Endodermal cell (in vitro differentiated cells): ENCODE measurements around the gene DNM2. TPM values are rescaled to one million over a fixed set of nuclear protein-coding genes. Genes with fewer than 3 reads are reported as not detected.
"Not testable (repeated sequence)": the region's sequence is repeated elsewhere in the genome, so short reads cannot be mapped to it uniquely, and the experiment has no call there.

Source experiments
- DNase-seq: peaks from one replicate; pipeline ENCODE4 v3.0.0-alpha.2; 2017
- H3K27ac ChIP-seq: 2 replicates; pipeline ENCODE4 v1.5.1; 2013; ENCODE audit warnings: mild to moderate bottlenecking, low read depth, low read length, moderate library complexity
- H3K27me3 ChIP-seq: 2 replicates; pipeline ENCODE4 v1.6.1; 2013; ENCODE audit warnings: mild to moderate bottlenecking, low read length, moderate library complexity; ENCODE audit not compliant: insufficient read depth, control insufficient read depth, poor library complexity, severe bottlenecking
- H3K36me3 ChIP-seq: 2 replicates; pipeline ENCODE4 v1.7.0; 2013; ENCODE audit warnings: mild to moderate bottlenecking, low read length, moderate library complexity; ENCODE audit not compliant: control insufficient read depth, insufficient read depth
- H3K4me1 ChIP-seq: one replicate; pipeline ENCODE4 v1.7.0; 2013; ENCODE audit warnings: low read length; ENCODE audit not compliant: control insufficient read depth, insufficient read depth
- H3K4me3 ChIP-seq: 2 replicates; pipeline ENCODE4 v1.5.1; 2013; ENCODE audit warnings: mild to moderate bottlenecking, low read length, moderate library complexity
- H3K9ac ChIP-seq: 2 replicates; pipeline ENCODE4 v1.6.1; 2013; ENCODE audit warnings: mild to moderate bottlenecking, low read length, moderate library complexity; ENCODE audit not compliant: poor library complexity, severe bottlenecking; ENCODE audit errors: extremely low read depth
- H3K9me3 ChIP-seq: 2 replicates; pipeline ENCODE4 v1.6.1; 2013; ENCODE audit warnings: mild to moderate bottlenecking, low read length, moderate library complexity; ENCODE audit not compliant: control insufficient read depth
- H3K27ac Mint-ChIP-seq: 2 replicates; pipeline ENCODE4 v1.8.0; 2020; ENCODE audit warnings: mixed read lengths
- H3K27me3 Mint-ChIP-seq: 2 replicates; pipeline ENCODE4 v1.8.0; 2021; ENCODE audit warnings: mild to moderate bottlenecking, mixed read lengths; ENCODE audit not compliant: insufficient read depth
- H3K36me3 Mint-ChIP-seq: 2 replicates; pipeline ENCODE4 v1.8.0; 2020; ENCODE audit warnings: low read depth, mixed read lengths
- H3K4me1 Mint-ChIP-seq: 2 replicates; pipeline ENCODE4 v1.8.0; 2020; ENCODE audit warnings: mixed read lengths
- H3K4me3 Mint-ChIP-seq: 2 replicates; pipeline ENCODE4 v1.8.0; 2020; ENCODE audit warnings: mild to moderate bottlenecking, moderate library complexity, mixed read lengths
- H3K9me3 Mint-ChIP-seq: 2 replicates; pipeline ENCODE4 v1.8.0; 2020; ENCODE audit warnings: mild to moderate bottlenecking, mixed read lengths
- WGBS, 2 experiments: methylation state at CpG; one replicate each; pipeline versions ENCODE4 v1.1.5 to v1.1.7; 2013; ENCODE audit warnings: missing lambda C conversion rate in 2 of 2, mixed read lengths in 1 of 2; ENCODE audit not compliant: insufficient coverage in 1 of 2, insufficient read length in 1 of 2; 5-methylcytosine and 5-hydroxymethylcytosine counted together
- total RNA-seq, 2 donors: library from RNA; stranded (reverse); fragmentation: NEBNext Ultra II Directional in 1 of 2; extraction: Animal tissue kit (Norgen Biotek cat#: 25700) in 1 of 2; gene quantifications; 2 replicates in 1 of 2; 3 replicates in 1 of 2; pipeline ENCODE4 v1.2.1, GENCODE V29; 2021
- TF ChIP-seq, protein P1 (sequence below): fragments of 200-600 bp; sonication (generic); conservative IDR thresholded peaks from 2 replicates; pipeline ENCODE4 v1.5.0; 2021; ENCODE audit warnings: antibody characterized with exemption, mild to moderate bottlenecking

The DNM2 gene
- total RNA-seq, 2 donors from 2014 or later = 118 to 136 TPM

DNA sequence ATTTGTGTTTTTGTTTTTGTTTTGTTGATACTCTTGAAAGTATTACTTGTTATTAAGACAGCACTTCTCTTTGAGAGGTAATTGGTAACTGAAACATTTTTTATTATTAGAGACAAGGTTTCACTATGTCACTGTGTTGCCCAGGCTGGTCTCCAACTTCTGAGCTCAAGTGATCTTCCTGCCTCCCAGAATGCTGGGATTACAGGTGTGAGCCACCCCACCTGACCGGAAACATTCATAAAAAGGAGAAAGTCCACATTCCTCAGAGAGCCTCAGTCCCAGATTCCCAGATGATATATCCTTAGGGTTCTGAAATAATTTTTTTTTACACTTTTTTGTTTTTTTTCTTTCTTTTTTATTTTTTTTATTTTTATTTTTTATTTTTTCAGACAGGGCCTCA lies 156.1 kb downstream of the DNM2 start:
- no peak overlapping the region for H3K27ac Mint-ChIP-seq
- TF ChIP-seq, protein P1, sequence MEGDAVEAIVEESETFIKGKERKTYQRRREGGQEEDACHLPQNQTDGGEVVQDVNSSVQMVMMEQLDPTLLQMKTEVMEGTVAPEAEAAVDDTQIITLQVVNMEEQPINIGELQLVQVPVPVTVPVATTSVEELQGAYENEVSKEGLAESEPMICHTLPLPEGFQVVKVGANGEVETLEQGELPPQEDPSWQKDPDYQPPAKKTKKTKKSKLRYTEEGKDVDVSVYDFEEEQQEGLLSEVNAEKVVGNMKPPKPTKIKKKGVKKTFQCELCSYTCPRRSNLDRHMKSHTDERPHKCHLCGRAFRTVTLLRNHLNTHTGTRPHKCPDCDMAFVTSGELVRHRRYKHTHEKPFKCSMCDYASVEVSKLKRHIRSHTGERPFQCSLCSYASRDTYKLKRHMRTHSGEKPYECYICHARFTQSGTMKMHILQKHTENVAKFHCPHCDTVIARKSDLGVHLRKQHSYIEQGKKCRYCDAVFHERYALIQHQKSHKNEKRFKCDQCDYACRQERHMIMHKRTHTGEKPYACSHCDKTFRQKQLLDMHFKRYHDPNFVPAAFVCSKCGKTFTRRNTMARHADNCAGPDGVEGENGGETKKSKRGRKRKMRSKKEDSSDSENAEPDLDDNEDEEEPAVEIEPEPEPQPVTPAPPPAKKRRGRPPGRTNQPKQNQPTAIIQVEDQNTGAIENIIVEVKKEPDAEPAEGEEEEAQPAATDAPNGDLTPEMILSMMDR = no peak
- WGBS, 2 experiments = 93 to 100% methylated on average over 1 of the region's 1 CpG
- no peak overlapping the region for H3K4me3 Mint-ChIP-seq
- Histone ChIP-seq H3K36me3 (peaks cover 3% of the 10 kb centered on the region), H3K9ac (no peak overlapping the region), H3K4me3 (no peak overlapping the region), H3K27me3 (no peaks in the 10 kb centered on the region), H3K27ac (no peak overlapping the region), H3K9me3 (no peaks in the 10 kb centered on the region), H3K4me1 (no peaks in the 10 kb centered on the region)
- H3K36me3 Mint-ChIP-seq = peaks cover 10% of the 10 kb centered on the region
- H3K27me3 Mint-ChIP-seq = no peaks in the 10 kb centered on the region
- H3K4me1 Mint-ChIP-seq = peaks cover 17% of the 10 kb centered on the region
- DNase-seq = no peak
- H3K9me3 Mint-ChIP-seq = no peaks in the 10 kb centered on the region

DNA sequence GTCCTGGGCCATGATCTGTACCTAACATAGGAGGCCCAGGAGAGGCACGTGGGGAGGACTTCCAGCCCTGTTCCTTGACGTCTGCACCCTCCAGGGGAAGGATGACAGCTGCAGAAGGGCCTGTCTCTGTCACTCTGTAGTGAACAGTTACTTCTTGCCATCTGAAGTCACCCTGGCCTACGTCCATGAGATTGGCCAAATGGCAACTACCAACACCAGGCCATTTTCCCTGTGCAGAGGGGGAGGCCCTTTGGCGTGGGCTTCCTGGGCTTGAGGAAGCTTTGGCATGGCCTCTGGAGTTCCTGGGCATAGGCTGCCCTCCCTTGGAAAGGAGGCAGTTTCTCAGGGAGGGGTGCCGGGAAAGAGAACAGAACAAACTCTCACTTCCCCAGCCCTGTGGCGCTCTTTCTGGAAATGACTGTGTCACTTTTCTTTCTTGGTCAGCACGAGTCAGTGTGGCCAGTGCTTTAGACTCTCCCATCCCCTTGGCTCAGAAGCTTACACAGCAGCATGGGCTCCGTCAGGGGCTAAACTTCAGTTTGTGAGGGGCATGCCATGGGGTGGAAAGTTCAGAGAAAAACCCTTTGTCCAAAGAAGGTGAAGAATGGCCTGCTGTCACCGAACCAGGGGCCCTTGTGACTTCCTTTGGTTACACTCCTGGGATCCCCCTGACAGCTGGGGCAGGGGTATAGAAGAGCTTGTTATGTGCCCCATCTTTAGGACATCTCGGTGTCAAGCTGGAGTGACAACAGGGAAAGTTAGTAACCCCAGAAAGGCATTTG lies 158.8 kb downstream of the DNM2 start:
- peak; percentile 40 for DNase-seq
- WGBS, 2 experiments = 91 to 95% methylated on average over 9 to 10 of the region's 10 CpGs
- peak overlapping the region; percentile 36 for H3K27ac ChIP-seq
- Mint-ChIP-seq H3K36me3 (peaks cover 10% of the 10 kb centered on the region), H3K4me1 (peaks cover 29% of the 10 kb centered on the region), H3K27me3 (no peaks in the 10 kb centered on the region), H3K9me3 (no peaks in the 10 kb centered on the region), H3K4me3 (no peak overlapping the region), H3K27ac (no peak overlapping the region)
- no peaks in the 10 kb centered on the region for H3K27me3 ChIP-seq
- TF ChIP-seq, protein P1 = no peak
- H3K36me3 ChIP-seq = peaks cover 3% of the 10 kb centered on the region
- no peaks in the 10 kb centered on the region for H3K9me3 ChIP-seq
- H3K4me3 ChIP-seq = no peak overlapping the region
- no peak overlapping the region for H3K9ac ChIP-seq
- peaks cover 12% of the 10 kb centered on the region for H3K4me1 ChIP-seq

DNA sequence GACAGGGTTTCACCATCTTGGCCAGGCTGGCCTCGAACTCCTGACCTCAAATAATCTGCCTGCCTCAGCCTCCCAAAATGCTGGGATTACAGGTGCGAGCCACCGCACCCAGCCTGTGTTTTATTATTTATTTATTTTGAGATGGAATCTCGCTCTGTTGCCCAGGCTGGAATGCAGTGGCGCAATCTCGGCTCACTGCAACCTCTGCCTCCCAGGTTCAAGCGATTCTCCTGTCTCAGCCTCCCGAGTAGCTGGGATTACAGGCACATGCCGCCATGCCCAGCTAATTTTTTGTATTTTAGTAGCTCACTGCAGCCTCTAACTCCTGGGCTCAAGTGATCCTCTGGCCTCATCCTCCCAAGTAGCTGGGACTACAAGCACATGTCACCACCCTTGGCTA lies 159.7 kb downstream of the DNM2 start:
- H3K4me3 ChIP-seq, H3K9me3 ChIP-seq, DNase-seq, H3K4me3 Mint-ChIP-seq, H3K27me3 ChIP-seq, H3K36me3 ChIP-seq, H3K9ac ChIP-seq, H3K9me3 Mint-ChIP-seq, H3K27me3 Mint-ChIP-seq: not testable (repeated sequence)
- H3K4me1 Mint-ChIP-seq = peaks cover 35% of the 10 kb centered on the region
- WGBS, 2 experiments = 89 to 98% methylated on average over 6 to 9 of the region's 9 CpGs
- peaks cover 16% of the 10 kb centered on the region for H3K4me1 ChIP-seq
- H3K36me3 Mint-ChIP-seq = peaks cover 10% of the 10 kb centered on the region
- peak overlapping the region; percentile 89 for H3K27ac Mint-ChIP-seq
- H3K27ac ChIP-seq = peak overlapping the region; percentile 22
